K562 (cell line): Measurements from ENCODE around the gene TXNL4A. TPM values are rescaled to one million over a fixed set of nuclear protein-coding genes. Genes with fewer than 3 reads are reported as not detected.
"Not testable (repeated sequence)": the region's sequence is repeated elsewhere in the genome, so short reads cannot be mapped to it uniquely, and the experiment has no call there.

ENCODE experiments used
- ATAC-seq: fragments of 200-7000 bp; cut with Tn5 transposase; 3 replicates; pipeline ENCODE4 v1.9.1; 2020; ENCODE audit warnings: moderate library complexity
- BruUV-seq: library from RNA; stranded (reverse); fragments of 400-500 nt; replicated peaks from 2 replicates; lab custom pipeline; 2021; lab: Mats Ljungman, UMichigan
- CTCF ChIA-PET: fragments of 300-600 bp; formaldehyde crosslinking; extraction: SDS; loops from one replicate; lab custom pipeline; 2021; ENCODE audit warnings: low intra/inter-chr PET ratio; lab: Yijun Ruan, JAX
- POLR2A ChIA-PET: fragments of 300-600, 350-650 bp; sonication (Branson Sonifier 250); formaldehyde crosslinking; extraction: SDS; loops from one replicate; lab custom pipeline; 2021; ENCODE audit warnings: antibody characterized with exemption, inconsistent platforms; lab: Yijun Ruan, JAX
- DNase-seq, 4 experiments: peaks; one replicate each; pipeline versions ENCODE4 v3.0.0 to v3.0.0-alpha.2; 2011 to 2018; ENCODE audit warnings: low spot score in 3 of 4, mixed read lengths in 3 of 4; ENCODE audit errors: extremely low read depth in 1 of 4
- FAIRE-seq: peaks from 2 replicates; lab custom pipeline; 2011; peaks lifted over from hg19 to GRCh38; lab: Jason Lieb, UNC
- H2AFZ ChIP-seq: 2 replicates; pipeline ENCODE4 v1.6.0; 2011; ENCODE audit warnings: low read depth, low read length, control low read depth, inconsistent platforms
- H3K27ac ChIP-seq: fragments of 200-600 bp; 3 replicates; pipeline ENCODE4 v1.8.0; 2011; ENCODE audit warnings: low read depth, mild to moderate bottlenecking, control low read depth, inconsistent platforms, low read length, moderate library complexity, mixed read lengths; ENCODE audit errors: extremely low read depth
- H3K27me3 ChIP-seq, 2 experiments: fragments of 300-600 bp in 1 of 2; 2 replicates in 1 of 2; 3 replicates in 1 of 2; pipeline versions ENCODE4 v1.6.0 to v1.8.0; 2011; ENCODE audit warnings: inconsistent platforms in 2 of 2, low read length in 2 of 2, mild to moderate bottlenecking in 1 of 2, mixed read lengths in 1 of 2, moderate library complexity in 1 of 2; ENCODE audit not compliant: control insufficient read depth in 2 of 2, insufficient read depth in 2 of 2
- H3K36me3 ChIP-seq: fragments of 300-600 bp; 3 replicates; pipeline ENCODE4 v1.8.0; 2011; ENCODE audit warnings: mild to moderate bottlenecking, low read length, inconsistent platforms; ENCODE audit not compliant: control insufficient read depth, insufficient read depth
- H3K4me1 ChIP-seq, 2 experiments: fragments of 200-600 bp in 1 of 2; replicated peaks in 1 of 2; 2 replicates in 1 of 2; 3 replicates in 1 of 2; pipeline versions ENCODE4 v1.5.1 to v1.8.0; 2011; ENCODE audit warnings: inconsistent platforms in 2 of 2, low read length in 2 of 2, mild to moderate bottlenecking in 1 of 2, mixed read lengths in 1 of 2, moderate library complexity in 1 of 2; ENCODE audit not compliant: control insufficient read depth in 2 of 2, insufficient read depth in 2 of 2
- H3K4me2 ChIP-seq: 2 replicates; pipeline ENCODE4 v1.6.1; 2011; ENCODE audit warnings: low read length, control low read depth, inconsistent platforms, mixed read lengths; ENCODE audit not compliant: insufficient read depth
- H3K4me3 ChIP-seq: fragments of 200-600 bp; sonication (generic), shearing (Covaris generic); 2 replicates; pipeline ENCODE4 v1.5.1; 2016; ENCODE audit warnings: control low read depth, inconsistent platforms
- H3K79me2 ChIP-seq: fragments of 200-600 bp; 3 replicates; pipeline ENCODE4 v1.8.0; 2011; ENCODE audit warnings: low read length, inconsistent platforms; ENCODE audit not compliant: control insufficient read depth, insufficient read depth
- H3K9ac ChIP-seq, 2 experiments: 2 replicates each; pipeline versions ENCODE4 v1.6.0 to v1.6.1; 2011; ENCODE audit warnings: low read depth in 2 of 2, low read length in 2 of 2, control low read depth in 1 of 2, inconsistent platforms in 1 of 2, mild to moderate bottlenecking in 1 of 2, mixed read lengths in 1 of 2; ENCODE audit not compliant: insufficient read depth in 1 of 2
- H3K9me1 ChIP-seq: one replicate; pipeline ENCODE4 v1.6.0; 2011; ENCODE audit warnings: inconsistent platforms, mild to moderate bottlenecking, low read length, moderate library complexity; ENCODE audit not compliant: control insufficient read depth, insufficient read depth
- H3K9me3 ChIP-seq: replicated peaks from 2 replicates; pipeline ENCODE4 v1.5.1; 2011; ENCODE audit warnings: low read depth, low read length, inconsistent platforms; ENCODE audit not compliant: control insufficient read depth, insufficient read depth
- H4K20me1 ChIP-seq: replicated peaks from 2 replicates; pipeline ENCODE4 v1.6.1; 2011; ENCODE audit warnings: low read length, inconsistent platforms, mixed read lengths; ENCODE audit not compliant: control insufficient read depth, insufficient read depth
- CBX8 ChIP-seq: fragments of 200-600 bp; sonication (generic); IDR thresholded peaks from 2 replicates; pipeline ENCODE4 v1.6.1; 2012; ENCODE audit warnings: borderline replicate concordance, mixed run types, low read depth, mild to moderate bottlenecking, moderate library complexity, mixed read lengths, low read length, control low read depth, inconsistent platforms; ENCODE audit not compliant: poor library complexity, severe bottlenecking; ENCODE audit errors: extremely low read depth
- DIDO1 ChIP-seq: fragments of 450-650 bp; IDR thresholded peaks from 2 replicates; pipeline ENCODE4 v1.6.1; 2016; ENCODE audit warnings: low read depth, missing biosample characterization, missing genetic modification characterization
- HDGF ChIP-seq: fragments of 450-650 bp; IDR thresholded peaks from 2 replicates; pipeline ENCODE4 v1.6.1; 2016
- LEF1 ChIP-seq: fragments of 450-650 bp; IDR thresholded peaks from 2 replicates; pipeline ENCODE4 v1.6.1; 2016; ENCODE audit warnings: mild to moderate bottlenecking
- MIER1 ChIP-seq: fragments of 450-650 bp; IDR thresholded peaks from 2 replicates; pipeline ENCODE4 v1.6.1; 2016; ENCODE audit warnings: antibody characterized with exemption, mild to moderate bottlenecking, low read depth
- NFE2 ChIP-seq: IDR thresholded peaks from 2 replicates; pipeline ENCODE4 v1.6.1; 2014; ENCODE audit warnings: antibody characterized with exemption, low read depth
- PTRF ChIP-seq: fragments of 450-650 bp; IDR thresholded peaks from 2 replicates; pipeline ENCODE4 v1.6.1; 2016; ENCODE audit warnings: mild to moderate bottlenecking, missing genetic modification characterization, missing compliant biosample characterization
- RFX1 ChIP-seq: fragments of 450-650 bp; IDR thresholded peaks from 2 replicates; pipeline ENCODE4 v1.6.1; 2016; ENCODE audit warnings: mild to moderate bottlenecking, moderate library complexity
- SMARCA4 ChIP-seq: fragments of 450-650 bp; IDR thresholded peaks from 2 replicates; pipeline ENCODE4 v1.6.1; 2016
- TEAD4 ChIP-seq, 2 experiments: sonication (generic) in 1 of 2; formaldehyde crosslinking in 1 of 2; IDR thresholded peaks; 2 replicates each; pipeline versions ENCODE4 v1.6.1 to v1.8.0; 2012 to 2022; ENCODE audit warnings: borderline replicate concordance in 1 of 2, inconsistent platforms in 1 of 2, low read length in 1 of 2, mild to moderate bottlenecking in 1 of 2, missing genetic modification reagents in 1 of 2
- VEZF1 ChIP-seq: fragments of 200-800 bp; sonication (Bioruptor generic); IDR thresholded peaks from 2 replicates; pipeline ENCODE4 v1.6.1; 2017; ENCODE audit warnings: missing genetic modification characterization, missing compliant biosample characterization
- ZNF143 ChIP-seq: sonication (generic); formaldehyde crosslinking; IDR thresholded peaks from 2 replicates; pipeline ENCODE4 v1.9.0; 2022; ENCODE audit warnings: mild to moderate bottlenecking, missing genetic modification reagents
- ZNF165 ChIP-seq: fragments of 250-450 bp; sonication (Bioruptor Pico); IDR thresholded peaks from 2 replicates; pipeline ENCODE4 v1.4.0; 2020; ENCODE audit warnings: borderline replicate concordance
- ZNF778 ChIP-seq: fragments of 450-650 bp; formaldehyde crosslinking; IDR thresholded peaks from 2 replicates; pipeline ENCODE4 v1.4.0; 2020; ENCODE audit warnings: mild to moderate bottlenecking, moderate library complexity
- WGBS: fragments of 100-300 bp; shearing (Covaris generic); methylation state at CpG from one replicate; pipeline ENCODE4 v1.1.6; 2016; ENCODE audit warnings: low coverage, mixed read lengths; ENCODE audit not compliant: insufficient coverage; ENCODE audit errors: missing lambda C conversion rate; 5-methylcytosine and 5-hydroxymethylcytosine counted together
- in situ Hi-C: fragments of 300-500 bp; cut with MboI; formaldehyde crosslinking; loops from 4 replicates; pipeline ENCODE4 v1.15.0; 2018; ENCODE audit warnings: inconsistent platforms, mixed read lengths
- intact Hi-C: fragments of 100-400 bp; cut with micrococcal nuclease; formaldehyde crosslinking; loops from 2 replicates; pipeline ENCODE4 v1.14.2; 2022
- polyA plus RNA-seq, 8 experiments: library from polyadenylated mRNA; depleted of rRNA in 4 of 8; stranded (reverse) in 5 of 8; unstranded in 3 of 8; fragments of >200 nt; fragmentation: Nextera tagmentation in 2 of 8; fragmentation: Illumina TruSeq in 1 of 8; extraction: Ambion mirVana in 2 of 8; extraction: Trizol in 1 of 8; gene quantifications; 2 replicates each; pipeline versions ENCODE4 v1.2.1 to v1.2.3, GENCODE V29; 2011 to 2014; ENCODE audit warnings: inconsistent platforms in 1 of 8, missing spikeins in 1 of 8
- total RNA-seq, 7 experiments: library from RNA; depleted of rRNA in 6 of 7; stranded (reverse); fragments of >200 nt in 6 of 7; fragmentation: Illumina TruSeq in 2 of 7; extraction: Trizol in 2 of 7; gene quantifications; 2 replicates each; pipeline versions ENCODE4 v1.2.1 to v1.2.3, GENCODE V29; 2011 to 2021; ENCODE audit warnings: low replicate concordance in 1 of 7
- TF ChIP-seq, protein P1 (sequence below): fragments of 450-650 bp; IDR thresholded peaks from 2 replicates; pipeline ENCODE4 v1.6.1; 2016

The TXNL4A gene
- total and polyA plus RNA-seq, 9 of the 15 experiments (the other 6 are each of a cell fraction or from before 2014, with no cell fraction given), result 27.0 to 132 (median 87.5) TPM

DNA sequence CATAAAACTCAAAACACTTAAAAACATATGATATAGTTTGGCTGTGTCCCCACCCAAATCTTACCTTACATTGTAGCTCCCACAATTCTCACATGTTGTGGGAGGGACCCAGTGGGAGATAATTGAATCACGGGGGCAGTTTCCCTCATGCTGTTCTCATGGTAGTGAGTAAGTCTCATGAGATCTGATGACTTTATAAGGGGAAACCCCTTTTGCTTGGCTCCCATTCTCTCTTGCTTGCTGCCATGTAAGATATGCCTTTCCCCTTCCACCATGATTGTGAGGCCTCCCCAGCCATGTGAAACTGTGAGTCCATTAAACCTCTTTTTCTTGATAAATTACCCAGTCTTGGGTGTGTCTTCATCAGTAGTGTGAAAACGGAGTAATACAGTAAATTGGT, 11.3 kb upstream of the TXNL4A start:
- H4K20me1 ChIP-seq, H3K9me1 ChIP-seq, H3K79me2 ChIP-seq, H3K4me1 ChIP-seq, BruUV-seq, FAIRE-seq, H2AFZ ChIP-seq, H3K9me3 ChIP-seq, H3K27ac ChIP-seq, H3K27me3 ChIP-seq, DNase-seq, POLR2A ChIA-PET, H3K4me3 ChIP-seq, in situ Hi-C loops, H3K36me3 ChIP-seq, H3K4me2 ChIP-seq, ATAC-seq, CTCF ChIA-PET, intact Hi-C loops, H3K9ac ChIP-seq: not testable (repeated sequence)
- 25% methylated on average over 2 of the region's 2 CpGs for WGBS

DNA sequence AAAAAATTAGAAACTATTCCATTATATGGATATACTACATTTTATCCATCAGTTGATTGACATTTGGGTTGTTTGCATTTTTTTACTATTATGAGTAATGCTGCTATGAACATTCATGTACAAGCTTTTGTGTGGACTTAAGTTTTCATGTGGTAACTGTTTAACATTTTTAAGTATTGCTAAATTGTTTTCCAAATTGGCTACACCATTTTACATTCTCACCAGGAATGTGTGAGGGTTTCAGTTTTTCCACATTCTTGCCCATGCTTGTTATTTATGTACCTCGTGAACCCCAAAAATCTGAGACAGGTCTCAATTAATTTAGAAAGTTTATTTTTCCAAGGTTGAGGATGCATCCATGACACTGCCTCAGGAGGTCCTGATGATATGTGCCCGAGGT, 3.1 kb upstream of the TXNL4A start:
- no peak overlapping the region for H3K4me3 ChIP-seq
- H3K9me3 ChIP-seq, result no peaks in the 10 kb centered on the region; the same call in 1 of the 2 replicates
- ChIA-PET CTCF (no interaction called here), POLR2A (no interaction called here)
- H3K27me3 ChIP-seq, result no peaks in the 10 kb centered on the region
- no peaks in the 10 kb centered on the region for H3K9me1 ChIP-seq
- peaks cover 7 to 9% of the 10 kb centered on the region in 2 experiments; a peak in 4 of 5 replicates for H3K4me1 ChIP-seq
- FAIRE-seq (no peak), DNase-seq (no peak), ATAC-seq (no peak)
- H3K4me2 ChIP-seq, result no peak overlapping the region
- no peak overlapping the region for H3K27ac ChIP-seq
- in situ Hi-C loops, result no loop called here
- peaks cover 30% of the 10 kb centered on the region for H3K79me2 ChIP-seq
- WGBS, result 38% methylated on average over 2 of the region's 2 CpGs
- intact Hi-C loops, result no loop called here
- H3K36me3 ChIP-seq, result peaks cover 5% of the 10 kb centered on the region; the same call in 2 of the 3 replicates
- H4K20me1 ChIP-seq, result peaks cover 8% of the 10 kb centered on the region; the same call in 1 of the 2 replicates
- no TSS peak for BruUV-seq
- no peak overlapping the region for H3K9ac ChIP-seq
- no peak overlapping the region for H2AFZ ChIP-seq
- no peak for TF ChIP-seq RFX1
- TF ChIP-seq, protein P1, sequence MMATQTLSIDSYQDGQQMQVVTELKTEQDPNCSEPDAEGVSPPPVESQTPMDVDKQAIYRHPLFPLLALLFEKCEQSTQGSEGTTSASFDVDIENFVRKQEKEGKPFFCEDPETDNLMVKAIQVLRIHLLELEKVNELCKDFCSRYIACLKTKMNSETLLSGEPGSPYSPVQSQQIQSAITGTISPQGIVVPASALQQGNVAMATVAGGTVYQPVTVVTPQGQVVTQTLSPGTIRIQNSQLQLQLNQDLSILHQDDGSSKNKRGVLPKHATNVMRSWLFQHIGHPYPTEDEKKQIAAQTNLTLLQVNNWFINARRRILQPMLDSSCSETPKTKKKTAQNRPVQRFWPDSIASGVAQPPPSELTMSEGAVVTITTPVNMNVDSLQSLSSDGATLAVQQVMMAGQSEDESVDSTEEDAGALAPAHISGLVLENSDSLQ, result no peak
- no peak for TF ChIP-seq ZNF778 (CRISPR knock-in tag)
- no peak for TF ChIP-seq SMARCA4
- TF ChIP-seq DIDO1 (tag), result no peak
- no peak for TF ChIP-seq HDGF
- no peak for TF ChIP-seq ZNF165 (CRISPR knock-in tag)
- TF ChIP-seq MIER1, result no peak
- no peak for TF ChIP-seq NFE2
- no peak for TF ChIP-seq LEF1
- no peak for TF ChIP-seq ZNF143 (CRISPR knock-in tag)
- TF ChIP-seq TEAD4 (IDR thresholded peaks at IDR 0.05; ENCODE audit: low read length), result no peak
- no peak for TF ChIP-seq TEAD4 (CRISPR knock-in tag; IDR thresholded peaks at IDR 0.05; ENCODE audit: borderline replicate concordance)
- no peak for TF ChIP-seq VEZF1
- TF ChIP-seq CBX8, result no peak
- TF ChIP-seq PTRF (tag), result no peak
